HG02840 (cell line): ENCODE measurements around the gene DDX49.

ENCODE experiments used
- ATAC-seq: cut with Tn5 transposase; IDR thresholded peaks from one replicate; pipeline ENCODE4 v1.9.1; 2021; ENCODE audit warnings: mild to moderate bottlenecking, moderate library complexity, moderate number of reproducible peaks; ENCODE audit not compliant: unreplicated experiment, low FRiP score

DDX49 gene

GRCh38 chr19:18919086-18919899, at the start of gene DDX49, which contains the start of gene COPE:
Gene DDX49 (plus strand): TSS chr19:18919715. CDS start chr19:18919742, 27 bp downstream.
Gene COPE (minus strand): TSS chr19:18919387. CDS start chr19:18919348, 39 bp downstream.
- ATAC-seq = peak; percentile 94

- no peak for ATAC-seq
Measured at GRCh38 chr19:18869781-18870530, 49.6 kb upstream of the DDX49 start.

GRCh38 chr19:18870531-18871172, 48.9 kb upstream of the DDX49 start:
- no peak for ATAC-seq

- ATAC-seq = no peak
Measured at GRCh38 chr19:18871543-18871942, 48.0 kb upstream of the DDX49 start.

GRCh38 chr19:18875726-18876125, 43.8 kb upstream of the DDX49 start:
- ATAC-seq = no peak

- no peak for ATAC-seq
Measured at GRCh38 chr19:18876865-18877264, 42.6 kb upstream of the DDX49 start.

- ATAC-seq = no peak
Measured at GRCh38 chr19:18878058-18878797, 41.3 kb upstream of the DDX49 start.

- no peak for ATAC-seq
Measured at GRCh38 chr19:18878858-18879578, 40.5 kb upstream of the DDX49 start.

- ATAC-seq = no peak
Measured at GRCh38 chr19:18879579-18880373, 39.7 kb upstream of the DDX49 start.

- no peak for ATAC-seq
Measured at GRCh38 chr19:18881491-18881890, 38.0 kb upstream of the DDX49 start.

GRCh38 chr19:18883526-18884304, 35.8 kb upstream of the DDX49 start:
- no peak for ATAC-seq

- no peak for ATAC-seq
Measured at GRCh38 chr19:18886972-18887371, 32.5 kb upstream of the DDX49 start.

- ATAC-seq = no peak
Measured at GRCh38 chr19:18889949-18890745, 29.4 kb upstream of the DDX49 start.

- no peak for ATAC-seq
Measured at GRCh38 chr19:18893587-18894253, 25.8 kb upstream of the DDX49 start.

- ATAC-seq = no peak
Measured at GRCh38 chr19:18894254-18895037, 25.1 kb upstream of the DDX49 start.
